OCI-LY3 (cell line): Measurements from ENCODE around the gene DHX38.

Experiments
- EZH2phosphoT487 ChIP-seq: fragments of 200-600 bp; shearing (Covaris generic); IDR thresholded peaks from 2 replicates; pipeline ENCODE4 v1.6.1; 2018; ENCODE audit warnings: antibody characterized with exemption, mixed run types, low read depth
- TF ChIP-seq, protein P1 (sequence below): fragments of 200-600, 300-600 bp; sonication (generic); IDR thresholded peaks from 2 replicates; pipeline ENCODE4 v1.5.1; 2014; ENCODE audit warnings: antibody characterized with exemption, low read length, low read depth

DNA sequence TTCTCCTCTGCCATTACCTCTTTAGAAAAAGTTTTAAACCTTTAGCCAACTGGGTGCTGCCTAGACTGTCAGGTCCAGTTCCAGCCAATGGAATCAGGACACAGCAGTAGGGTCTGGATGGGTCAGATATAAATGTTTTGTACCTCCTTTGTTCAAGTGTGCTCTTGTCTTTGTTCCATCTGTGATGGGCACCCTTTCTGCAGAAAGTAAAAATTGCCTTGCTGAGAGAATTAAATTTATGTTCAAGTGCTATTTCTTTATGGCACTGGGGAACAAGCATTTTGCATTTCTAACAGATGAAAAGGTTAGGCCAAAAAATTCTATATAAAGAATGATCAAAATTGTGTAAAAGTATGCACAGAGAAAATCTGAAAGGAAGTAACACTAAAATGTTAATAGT lies 44.5 kb upstream of the DHX38 start:
- TF ChIP-seq, protein P1, sequence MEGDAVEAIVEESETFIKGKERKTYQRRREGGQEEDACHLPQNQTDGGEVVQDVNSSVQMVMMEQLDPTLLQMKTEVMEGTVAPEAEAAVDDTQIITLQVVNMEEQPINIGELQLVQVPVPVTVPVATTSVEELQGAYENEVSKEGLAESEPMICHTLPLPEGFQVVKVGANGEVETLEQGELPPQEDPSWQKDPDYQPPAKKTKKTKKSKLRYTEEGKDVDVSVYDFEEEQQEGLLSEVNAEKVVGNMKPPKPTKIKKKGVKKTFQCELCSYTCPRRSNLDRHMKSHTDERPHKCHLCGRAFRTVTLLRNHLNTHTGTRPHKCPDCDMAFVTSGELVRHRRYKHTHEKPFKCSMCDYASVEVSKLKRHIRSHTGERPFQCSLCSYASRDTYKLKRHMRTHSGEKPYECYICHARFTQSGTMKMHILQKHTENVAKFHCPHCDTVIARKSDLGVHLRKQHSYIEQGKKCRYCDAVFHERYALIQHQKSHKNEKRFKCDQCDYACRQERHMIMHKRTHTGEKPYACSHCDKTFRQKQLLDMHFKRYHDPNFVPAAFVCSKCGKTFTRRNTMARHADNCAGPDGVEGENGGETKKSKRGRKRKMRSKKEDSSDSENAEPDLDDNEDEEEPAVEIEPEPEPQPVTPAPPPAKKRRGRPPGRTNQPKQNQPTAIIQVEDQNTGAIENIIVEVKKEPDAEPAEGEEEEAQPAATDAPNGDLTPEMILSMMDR, result no peak
- TF ChIP-seq EZH2phosphoT487, result no peak
